ENCODE measurements around the gene TMEM171. TPM values are rescaled to one million over a fixed set of nuclear protein-coding genes. Genes with fewer than 3 reads are reported as not detected.

Gene TMEM171
- total RNA-seq, 4 donors from 2014 or later = not detected

DNA sequence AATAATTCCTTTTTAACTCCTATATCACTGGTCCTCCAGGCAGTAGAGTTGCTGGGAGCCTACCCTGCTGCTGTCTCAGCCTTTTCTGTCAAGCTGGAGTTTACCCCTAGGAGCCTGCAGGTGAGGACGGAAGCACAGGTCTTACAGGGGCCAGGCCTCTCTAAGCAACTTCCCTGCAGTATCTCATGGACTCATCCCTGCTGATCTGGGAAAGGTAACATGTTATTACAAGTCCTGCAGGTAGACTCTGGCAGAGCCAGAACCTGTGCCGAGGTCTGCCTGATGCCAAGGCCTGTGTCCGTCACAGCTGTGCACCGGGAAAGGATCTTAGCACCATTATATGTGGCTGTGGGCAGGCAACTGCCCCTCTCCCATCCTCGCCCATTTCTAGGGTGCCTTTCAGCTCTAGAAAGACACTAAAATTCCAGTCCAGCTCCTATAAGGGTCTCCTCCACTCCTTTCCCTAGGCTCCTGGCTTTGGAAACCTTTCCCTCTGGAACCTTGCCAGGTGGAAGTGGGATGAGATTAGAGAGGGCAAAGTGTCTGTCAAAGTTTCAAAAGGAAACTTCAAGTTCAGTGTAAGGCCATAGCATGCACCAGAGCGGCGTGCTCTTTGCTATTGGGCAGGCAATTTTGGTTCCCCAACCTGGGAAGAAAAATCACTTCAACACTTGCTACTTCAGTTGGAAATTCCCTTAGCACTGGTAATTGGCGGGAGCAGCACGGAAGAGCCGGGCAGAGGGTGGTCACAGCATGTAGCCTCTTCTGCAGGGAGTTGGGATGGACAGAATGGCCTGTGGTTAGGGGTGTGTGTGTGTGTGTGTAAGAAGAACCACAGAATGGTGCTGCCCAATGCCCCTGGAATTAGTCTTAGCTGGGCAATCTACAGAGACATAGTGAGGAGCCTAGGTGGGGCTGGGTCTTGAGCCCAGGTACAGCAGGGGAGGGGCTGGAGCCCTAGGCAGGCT, 17.5 kb downstream of the TMEM171 start:
- TF ChIP-seq, protein P1, sequence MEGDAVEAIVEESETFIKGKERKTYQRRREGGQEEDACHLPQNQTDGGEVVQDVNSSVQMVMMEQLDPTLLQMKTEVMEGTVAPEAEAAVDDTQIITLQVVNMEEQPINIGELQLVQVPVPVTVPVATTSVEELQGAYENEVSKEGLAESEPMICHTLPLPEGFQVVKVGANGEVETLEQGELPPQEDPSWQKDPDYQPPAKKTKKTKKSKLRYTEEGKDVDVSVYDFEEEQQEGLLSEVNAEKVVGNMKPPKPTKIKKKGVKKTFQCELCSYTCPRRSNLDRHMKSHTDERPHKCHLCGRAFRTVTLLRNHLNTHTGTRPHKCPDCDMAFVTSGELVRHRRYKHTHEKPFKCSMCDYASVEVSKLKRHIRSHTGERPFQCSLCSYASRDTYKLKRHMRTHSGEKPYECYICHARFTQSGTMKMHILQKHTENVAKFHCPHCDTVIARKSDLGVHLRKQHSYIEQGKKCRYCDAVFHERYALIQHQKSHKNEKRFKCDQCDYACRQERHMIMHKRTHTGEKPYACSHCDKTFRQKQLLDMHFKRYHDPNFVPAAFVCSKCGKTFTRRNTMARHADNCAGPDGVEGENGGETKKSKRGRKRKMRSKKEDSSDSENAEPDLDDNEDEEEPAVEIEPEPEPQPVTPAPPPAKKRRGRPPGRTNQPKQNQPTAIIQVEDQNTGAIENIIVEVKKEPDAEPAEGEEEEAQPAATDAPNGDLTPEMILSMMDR (IDR thresholded peaks at IDR 0.05; ENCODE audit: low read depth) = no peak

DNA sequence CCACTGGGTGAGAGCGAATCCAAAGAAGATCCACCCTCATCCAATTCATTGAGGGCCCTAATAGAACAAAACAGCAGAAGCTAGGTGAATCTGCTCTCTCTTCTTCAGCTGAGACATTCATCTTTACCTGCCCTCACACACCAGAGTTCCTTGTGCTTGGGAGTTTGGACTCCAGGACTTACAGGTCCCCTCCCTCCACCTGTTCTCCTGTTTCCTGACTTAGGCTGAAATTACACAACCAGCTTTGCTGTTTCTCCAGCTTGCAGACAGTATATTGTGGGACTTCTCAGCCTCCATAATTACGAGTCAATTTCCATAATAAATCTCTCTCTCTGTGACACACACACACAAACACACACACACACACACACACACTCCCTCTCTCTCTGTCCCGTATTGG, 19.1 kb downstream of the TMEM171 start:
- TF ChIP-seq, protein P1 (IDR thresholded peaks at IDR 0.05; ENCODE audit: low read depth) = no peak

DNA sequence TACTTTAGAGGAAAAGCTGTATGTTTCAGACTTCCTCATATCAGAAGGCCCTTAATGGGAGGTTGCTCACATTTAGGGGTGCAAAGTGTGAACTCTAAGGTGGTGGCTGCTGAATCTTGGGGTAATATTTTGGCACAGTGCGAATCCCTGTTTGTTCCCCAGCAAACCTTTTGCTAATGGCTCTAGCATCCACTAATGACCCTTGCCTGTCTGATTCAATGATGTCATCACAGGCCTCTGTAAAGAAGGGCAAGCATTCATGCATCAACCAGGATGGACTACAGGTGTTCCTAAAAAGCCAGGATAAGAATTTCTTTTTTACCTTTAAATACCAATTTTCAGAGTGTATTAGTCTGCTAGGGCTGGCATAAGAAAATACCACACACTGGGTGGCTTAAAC, 20.4 kb downstream of the TMEM171 start:
- TF ChIP-seq, protein P1 (IDR thresholded peaks at IDR 0.05; ENCODE audit: low read depth) = no peak

DNA sequence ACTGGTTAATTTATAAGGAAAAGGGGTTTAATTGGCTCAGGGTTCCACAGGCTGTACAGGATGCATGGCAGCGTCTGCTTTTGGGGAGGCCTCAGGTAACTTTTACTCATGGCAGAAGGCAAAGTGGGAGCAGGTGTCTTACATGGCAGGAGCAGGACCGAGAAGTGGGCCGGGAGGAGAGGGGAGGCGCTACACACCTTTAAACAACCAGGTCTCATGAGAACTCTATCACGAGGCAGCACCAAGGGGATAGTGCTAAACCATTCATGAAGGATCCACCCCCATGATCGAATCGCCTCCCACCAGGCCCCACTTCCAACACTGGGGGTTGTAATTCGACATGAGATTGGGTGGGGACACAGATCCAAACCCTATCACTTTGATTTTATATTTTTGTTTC, 21.7 kb downstream of the TMEM171 start:
- TF ChIP-seq, protein P1 (IDR thresholded peaks at IDR 0.05; ENCODE audit: low read depth) = no peak

DNA sequence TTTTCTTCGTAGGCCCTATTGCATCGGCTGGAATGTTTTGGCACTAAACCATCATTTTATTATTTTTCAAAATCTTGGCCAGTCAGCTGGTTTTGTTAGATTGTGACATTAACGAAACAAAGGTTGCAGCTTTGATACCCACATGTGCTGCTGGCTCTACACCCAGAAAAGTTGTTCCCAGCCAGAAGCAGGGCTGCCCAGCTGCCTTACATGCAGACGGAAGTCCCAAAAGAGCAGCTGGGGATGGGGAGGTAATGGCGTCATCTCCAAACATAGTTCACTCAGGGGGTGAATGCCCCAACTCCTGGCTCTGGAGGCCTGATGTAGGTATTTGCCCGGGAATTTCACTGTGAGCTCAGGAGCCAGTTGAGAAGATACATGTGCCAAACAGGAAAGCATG, 23.3 kb downstream of the TMEM171 start:
- TF ChIP-seq, protein P1 (IDR thresholded peaks at IDR 0.05; ENCODE audit: low read depth) = no peak

DNA sequence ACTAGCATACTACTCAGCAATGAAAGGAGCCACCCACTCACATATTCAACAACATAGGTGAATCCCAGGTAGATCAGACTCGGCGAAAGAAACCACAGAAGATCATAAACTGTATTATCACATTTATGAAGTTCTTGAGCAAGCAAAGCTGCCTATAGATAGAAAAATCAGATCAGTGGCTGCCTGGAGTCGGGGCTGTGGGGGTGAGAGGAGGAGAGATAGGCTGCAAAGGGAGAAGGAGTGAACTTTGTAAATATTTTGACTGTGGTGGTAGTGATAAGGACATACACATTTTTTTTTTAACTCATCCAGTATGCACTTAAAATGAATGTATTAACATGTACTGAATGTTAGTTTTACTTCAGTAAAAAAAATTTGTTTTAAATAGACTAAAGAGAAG, 29.2 kb downstream of the TMEM171 start:
- TF ChIP-seq, protein P1 (IDR thresholded peaks at IDR 0.05; ENCODE audit: low read depth) = no peak

DNA sequence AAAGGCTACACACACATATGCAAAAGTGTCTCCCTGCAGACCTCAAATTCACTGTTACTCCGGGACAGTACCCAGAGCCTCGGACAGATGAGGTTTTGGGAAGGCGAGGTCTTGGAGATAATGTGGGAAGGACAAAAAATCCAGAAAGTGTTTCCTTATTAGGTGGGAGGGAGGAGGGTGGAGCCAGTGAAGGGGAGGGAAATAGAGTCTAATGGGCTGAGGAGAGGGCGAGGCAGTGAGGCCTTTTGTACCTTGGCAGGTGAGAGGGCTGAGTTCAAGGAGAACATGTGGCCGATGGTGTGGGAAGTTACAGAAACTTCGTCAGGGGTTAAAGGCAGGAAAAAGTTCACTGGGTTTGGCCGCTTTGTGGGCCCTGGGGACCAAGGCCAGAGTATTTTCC, 30.5 kb downstream of the TMEM171 start:
- TF ChIP-seq, protein P1 (IDR thresholded peaks at IDR 0.05; ENCODE audit: low read depth) = no peak

Data from subcutaneous adipose tissue (tissue), 4 donors.